Non-pigmented ciliary epithelial cell (primary cell): ENCODE measurements around the gene TEX35.
A peak's percentile ranks its signal among the peaks of the same experiment; 100 is the strongest.

Source experiments
- DNase-seq: peaks from one replicate; pipeline ENCODE4 v3.0.0-alpha.2; 2010; ENCODE audit warnings: low read depth

The TEX35 gene

GRCh38 chr1:178518894-178519293, 6.0 kb downstream of the TEX35 start:
- no peak for DNase-seq

- DNase-seq: no peak
Measured at GRCh38 chr1:178520803-178521202, 7.9 kb downstream of the TEX35 start.

- no peak for DNase-seq
Measured at GRCh38 chr1:178521241-178521640, 8.3 kb downstream of the TEX35 start.

GRCh38 chr1:178527117-178527516, 14.2 kb downstream of the TEX35 start:
- DNase-seq: no peak

- DNase-seq: no peak
Measured at GRCh38 chr1:178528228-178528952, 15.5 kb downstream of the TEX35 start.

- DNase-seq: no peak
Measured at GRCh38 chr1:178528953-178529335, 16.0 kb downstream of the TEX35 start.

- DNase-seq: no peak
Measured at GRCh38 chr1:178529364-178530036, 16.6 kb downstream of the TEX35 start.

GRCh38 chr1:178530037-178530402, 17.1 kb downstream of the TEX35 start:
- DNase-seq: no peak

- no peak for DNase-seq
Measured at GRCh38 chr1:178530502-178530901, 17.6 kb downstream of the TEX35 start.

GRCh38 chr1:178531887-178532286, 19.0 kb downstream of the TEX35 start:
- DNase-seq: no peak

GRCh38 chr1:178532392-178532791, 19.5 kb downstream of the TEX35 start:
- no peak for DNase-seq

- DNase-seq: no peak
Measured at GRCh38 chr1:178533121-178533946, 20.4 kb downstream of the TEX35 start.

- DNase-seq: no peak
Measured at GRCh38 chr1:178534137-178534868, 21.4 kb downstream of the TEX35 start.

GRCh38 chr1:178536329-178536728, 23.4 kb downstream of the TEX35 start:
- no peak for DNase-seq

GRCh38 chr1:178536844-178537371, 24.0 kb downstream of the TEX35 start:
- DNase-seq: peak; percentile 94

- DNase-seq: no peak
Measured at GRCh38 chr1:178537382-178538090, 24.6 kb downstream of the TEX35 start.

GRCh38 chr1:178538192-178538916, 25.4 kb downstream of the TEX35 start:
- DNase-seq: no peak

- no peak for DNase-seq
Measured at GRCh38 chr1:178539291-178539690, 26.4 kb downstream of the TEX35 start.

GRCh38 chr1:178540204-178540603, 27.3 kb downstream of the TEX35 start:
- DNase-seq: no peak

GRCh38 chr1:178540646-178541045, 27.7 kb downstream of the TEX35 start:
- DNase-seq: no peak

GRCh38 chr1:178541379-178541778, 28.5 kb downstream of the TEX35 start:
- no peak for DNase-seq
